Keratinocyte (primary cell): Measurements from ENCODE around the gene NCF4. TPM values are rescaled to one million over a fixed set of nuclear protein-coding genes. Genes with fewer than 3 reads are reported as not detected.

Experiments
- DNase-seq: peaks from one replicate; pipeline ENCODE4 v3.0.0-alpha.2; 2011; ENCODE audit warnings: low read depth, missing footprints, low spot score
- FAIRE-seq: peaks from 2 replicates; lab custom pipeline; 2011; peaks lifted over from hg19 to GRCh38; lab: Jason Lieb, UNC
- H2AFZ ChIP-seq: 2 replicates; pipeline ENCODE4 v1.6.0; 2012; ENCODE audit warnings: low read length, control low read depth, inconsistent platforms; ENCODE audit not compliant: control insufficient read depth
- H3K27ac ChIP-seq: 2 replicates; pipeline ENCODE4 v1.5.1; 2011; ENCODE audit warnings: low read length; ENCODE audit not compliant: control insufficient read depth, insufficient read depth
- H3K27me3 ChIP-seq: 3 replicates; pipeline ENCODE4 v1.6.0; 2011; ENCODE audit warnings: low read length; ENCODE audit not compliant: control insufficient read depth, insufficient read depth; ENCODE audit errors: extremely low read depth
- H3K36me3 ChIP-seq, 2 experiments: 2 replicates in 1 of 2; 3 replicates in 1 of 2; pipeline ENCODE4 v1.5.1; 2011; ENCODE audit warnings: low read length in 2 of 2, mild to moderate bottlenecking in 1 of 2; ENCODE audit not compliant: control insufficient read depth in 2 of 2, insufficient read depth in 2 of 2; ENCODE audit errors: extremely low read depth in 1 of 2
- H3K4me1 ChIP-seq: 3 replicates; pipeline ENCODE4 v1.5.1; 2011; ENCODE audit warnings: low read length; ENCODE audit not compliant: control insufficient read depth, insufficient read depth; ENCODE audit errors: extremely low read depth
- H3K4me2 ChIP-seq: 3 replicates; pipeline ENCODE4 v1.6.0; 2011; ENCODE audit warnings: low read depth, low read length; ENCODE audit not compliant: control insufficient read depth, insufficient read depth; ENCODE audit errors: extremely low read depth
- H3K4me3 ChIP-seq, 3 experiments: fragments of 200-600 bp in 1 of 3; sonication (generic) in 1 of 3; 2 replicates in 2 of 3; 3 replicates in 1 of 3; pipeline ENCODE4 v1.5.1; 2011 to 2016; ENCODE audit warnings: low read length in 3 of 3, mild to moderate bottlenecking in 3 of 3, control low read depth in 2 of 3, inconsistent platforms in 1 of 3, low read depth in 1 of 3, mixed read lengths in 1 of 3, mixed run types in 1 of 3, moderate library complexity in 1 of 3; ENCODE audit not compliant: control insufficient read depth in 2 of 3, insufficient read depth in 2 of 3; ENCODE audit errors: extremely low read depth in 1 of 3
- H3K79me2 ChIP-seq: 2 replicates; pipeline ENCODE4 v1.6.0; 2012; ENCODE audit warnings: low read length; ENCODE audit not compliant: control insufficient read depth, insufficient read depth
- H3K9ac ChIP-seq: 3 replicates; pipeline ENCODE4 v1.6.0; 2011; ENCODE audit warnings: low read length; ENCODE audit not compliant: control insufficient read depth, insufficient read depth; ENCODE audit errors: extremely low read depth
- H3K9me1 ChIP-seq: 3 replicates; pipeline ENCODE4 v1.6.0; 2011; ENCODE audit warnings: low read length; ENCODE audit not compliant: control insufficient read depth, insufficient read depth; ENCODE audit errors: extremely low read depth
- H3K9me3 ChIP-seq: 2 replicates; pipeline ENCODE4 v1.5.1; 2012; ENCODE audit warnings: low read depth, low read length; ENCODE audit not compliant: control insufficient read depth
- H4K20me1 ChIP-seq: 3 replicates; pipeline ENCODE4 v1.6.0; 2011; ENCODE audit warnings: low read length; ENCODE audit not compliant: control insufficient read depth, insufficient read depth; ENCODE audit errors: extremely low read depth
- EZH2 ChIP-seq: IDR thresholded peaks from one replicate; pipeline ENCODE4 v1.6.1; 2012; ENCODE audit warnings: inconsistent platforms, mild to moderate bottlenecking, low read length, moderate library complexity
- dilution Hi-C: fragments of 300-500 bp; cut with MboI; formaldehyde crosslinking; loops from one replicate; pipeline ENCODE4 v1.7.0; 2020; ENCODE audit warnings: low sequenced_read_pairs; ENCODE audit not compliant: extremely low pct_ligation_motif_present
- polyA plus RNA-seq, 5 experiments: library from polyadenylated mRNA; depleted of rRNA in 3 of 5; stranded (reverse) in 3 of 5; stranded (forward) in 1 of 5; unstranded in 1 of 5; fragments of >200 nt; gene quantifications; 1 replicate in 1 of 5; 2 replicates in 3 of 5; 3 replicates in 1 of 5; pipeline versions ENCODE4 v1.2.1 to v1.2.3, GENCODE V29; 2011 to 2012; ENCODE audit warnings: missing spikeins in 2 of 5, low read depth in 1 of 5, low replicate concordance in 1 of 5
- TF ChIP-seq, protein P1 (sequence below), 3 experiments: IDR thresholded peaks in 1 of 3; conservative IDR thresholded peaks in 1 of 3; optimal IDR thresholded peaks in 1 of 3; 2 replicates in 2 of 3; 3 replicates in 1 of 3; pipeline versions ENCODE3 to v1.5.1; 2011; ENCODE audit warnings: low read length in 3 of 3, mild to moderate bottlenecking in 3 of 3, moderate library complexity in 2 of 3, control low read depth in 1 of 3, inconsistent platforms in 1 of 3; ENCODE audit not compliant: insufficient read depth in 2 of 3; ENCODE audit errors: extremely low read depth in 1 of 3

The NCF4 gene
- polyA plus RNA-seq, 1 donor (not counting 4 experiments of a cell fraction or from before 2014, with no cell fraction given) = 0.42 TPM

DNA sequence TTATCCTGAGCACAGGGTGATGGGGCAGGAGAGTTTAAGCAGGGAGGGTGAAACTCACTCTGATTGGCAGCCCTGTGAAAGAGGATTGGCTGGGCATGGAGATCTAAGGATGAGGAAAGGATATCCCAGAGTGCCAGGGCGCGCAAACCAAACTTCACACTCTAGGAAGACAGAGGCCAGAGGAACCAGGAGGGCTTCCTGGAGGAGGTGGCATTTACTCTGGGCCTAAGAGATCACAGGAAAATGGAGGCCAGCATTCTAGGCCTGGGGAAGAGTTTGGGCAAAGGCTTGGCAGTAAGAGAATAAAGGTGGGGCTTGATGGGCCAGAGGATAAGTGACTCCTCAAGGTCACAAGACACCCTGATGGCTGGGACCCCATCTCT is 377 bp upstream of the NCF4 start:
- Histone ChIP-seq H2AFZ (no peak overlapping the region), H3K27me3 (peaks cover 8% of the 10 kb centered on the region), H3K4me1 (peaks cover 15% of the 10 kb centered on the region), H3K36me3 (no peaks in the 10 kb centered on the region), H3K27ac (no peak overlapping the region), H3K9me1 (no peaks in the 10 kb centered on the region), H3K4me2 (no peak overlapping the region), H3K4me3 (no peak overlapping the region), H3K9me3 (no peaks in the 10 kb centered on the region), H3K79me2 (no peaks in the 10 kb centered on the region), H4K20me1 (no peaks in the 10 kb centered on the region), H3K9ac (no peak overlapping the region)
- DNase-seq (no peak), FAIRE-seq (no peak)
- TF ChIP-seq, protein P1, sequence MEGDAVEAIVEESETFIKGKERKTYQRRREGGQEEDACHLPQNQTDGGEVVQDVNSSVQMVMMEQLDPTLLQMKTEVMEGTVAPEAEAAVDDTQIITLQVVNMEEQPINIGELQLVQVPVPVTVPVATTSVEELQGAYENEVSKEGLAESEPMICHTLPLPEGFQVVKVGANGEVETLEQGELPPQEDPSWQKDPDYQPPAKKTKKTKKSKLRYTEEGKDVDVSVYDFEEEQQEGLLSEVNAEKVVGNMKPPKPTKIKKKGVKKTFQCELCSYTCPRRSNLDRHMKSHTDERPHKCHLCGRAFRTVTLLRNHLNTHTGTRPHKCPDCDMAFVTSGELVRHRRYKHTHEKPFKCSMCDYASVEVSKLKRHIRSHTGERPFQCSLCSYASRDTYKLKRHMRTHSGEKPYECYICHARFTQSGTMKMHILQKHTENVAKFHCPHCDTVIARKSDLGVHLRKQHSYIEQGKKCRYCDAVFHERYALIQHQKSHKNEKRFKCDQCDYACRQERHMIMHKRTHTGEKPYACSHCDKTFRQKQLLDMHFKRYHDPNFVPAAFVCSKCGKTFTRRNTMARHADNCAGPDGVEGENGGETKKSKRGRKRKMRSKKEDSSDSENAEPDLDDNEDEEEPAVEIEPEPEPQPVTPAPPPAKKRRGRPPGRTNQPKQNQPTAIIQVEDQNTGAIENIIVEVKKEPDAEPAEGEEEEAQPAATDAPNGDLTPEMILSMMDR (optimal IDR thresholded peaks at IDR 0.05 in 1 of 3, IDR thresholded peaks at IDR 0.05 in 1 of 3, conservative IDR thresholded peaks at IDR 0.05 in 1 of 3; ENCODE audit: extremely low read depth in 1 of 3, insufficient read depth in 2 of 3, low read length in 3 of 3) = no peak
- dilution Hi-C loops = no loop called here

DNA sequence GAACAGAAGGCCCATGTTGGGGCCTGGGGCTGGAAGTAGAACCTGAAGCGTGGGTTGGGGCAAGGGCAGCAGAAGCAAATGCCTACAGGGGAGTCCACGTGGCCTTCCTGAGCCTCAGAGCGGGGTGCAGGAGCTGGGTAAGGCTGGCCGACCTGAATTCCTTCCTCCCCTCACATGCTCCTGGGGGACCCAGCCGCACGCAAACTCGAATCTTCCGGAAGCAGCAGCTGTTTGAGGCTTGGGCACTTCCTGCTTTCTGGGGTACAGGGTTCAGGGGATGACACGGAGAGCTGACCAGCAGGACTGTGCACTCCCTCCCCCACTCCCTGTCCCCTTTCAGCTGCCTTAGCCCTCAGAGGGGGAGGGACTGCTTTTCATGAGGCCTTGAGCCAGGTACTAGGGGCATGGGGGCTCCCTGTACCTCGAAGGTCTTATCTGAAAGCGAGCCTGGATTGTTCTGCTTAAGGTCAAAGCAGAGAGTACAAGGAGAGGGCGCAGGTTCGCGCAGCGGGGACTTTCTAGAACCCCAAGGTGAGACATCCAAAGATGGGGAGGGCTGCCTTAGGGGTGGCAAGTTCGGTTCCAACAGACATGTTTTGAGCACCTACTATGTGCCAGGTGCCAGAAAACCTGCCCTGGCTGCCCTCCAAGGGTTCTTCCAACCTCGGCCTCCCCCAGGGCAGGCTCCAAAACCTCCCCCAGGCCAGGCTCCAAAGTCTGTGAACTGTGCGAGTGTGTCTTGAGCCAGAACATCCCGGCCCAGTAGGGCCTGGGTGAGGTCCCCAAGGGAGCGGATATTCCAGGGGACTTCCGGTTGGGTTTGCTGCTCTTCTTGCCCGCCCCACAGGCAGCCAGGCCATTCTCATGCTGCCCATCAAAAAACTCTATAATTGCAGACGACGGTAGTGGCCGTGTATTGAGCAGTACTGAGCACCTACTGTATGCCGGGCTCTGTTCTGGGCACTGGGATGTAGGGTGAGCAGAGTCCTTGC is 1.7 kb downstream of the NCF4 start:
- FAIRE-seq (no peak), DNase-seq (no peak)
- H3K4me1 ChIP-seq = peaks cover 12% of the 10 kb centered on the region
- no peak for TF ChIP-seq EZH2
- TF ChIP-seq, protein P1 (optimal IDR thresholded peaks at IDR 0.05 in 1 of 3, IDR thresholded peaks at IDR 0.05 in 1 of 3, conservative IDR thresholded peaks at IDR 0.05 in 1 of 3; ENCODE audit: extremely low read depth in 1 of 3, insufficient read depth in 2 of 3, low read length in 3 of 3) = no peak
- no peaks in the 10 kb centered on the region for H3K79me2 ChIP-seq
- H3K27me3 ChIP-seq = peaks cover under 1% of the 10 kb centered on the region
- H3K9ac ChIP-seq = no peak overlapping the region
- H3K36me3 ChIP-seq = no peaks in the 10 kb centered on the region
- no peak overlapping the region for H3K27ac ChIP-seq
- no peak overlapping the region for H3K4me2 ChIP-seq
- H3K4me3 ChIP-seq = no peak overlapping the region
- H3K9me1 ChIP-seq = no peaks in the 10 kb centered on the region
- H3K9me3 ChIP-seq = no peaks in the 10 kb centered on the region
- H2AFZ ChIP-seq = no peak overlapping the region
- no peaks in the 10 kb centered on the region for H4K20me1 ChIP-seq
- dilution Hi-C loops = no loop called here
